ENCODE measurements around the gene POP4.
A peak's percentile ranks its signal among the peaks of the same experiment; 100 is the strongest.

POP4 gene

GRCh38 chr19:29576761-29577648, 29.1 kb upstream of the POP4 start:
- no peak for DNase-seq (ENCODE audit: low read depth)

- no peak for DNase-seq (ENCODE audit: low read depth)
Measured at GRCh38 chr19:29577649-29577963, 28.5 kb upstream of the POP4 start.

DNA sequence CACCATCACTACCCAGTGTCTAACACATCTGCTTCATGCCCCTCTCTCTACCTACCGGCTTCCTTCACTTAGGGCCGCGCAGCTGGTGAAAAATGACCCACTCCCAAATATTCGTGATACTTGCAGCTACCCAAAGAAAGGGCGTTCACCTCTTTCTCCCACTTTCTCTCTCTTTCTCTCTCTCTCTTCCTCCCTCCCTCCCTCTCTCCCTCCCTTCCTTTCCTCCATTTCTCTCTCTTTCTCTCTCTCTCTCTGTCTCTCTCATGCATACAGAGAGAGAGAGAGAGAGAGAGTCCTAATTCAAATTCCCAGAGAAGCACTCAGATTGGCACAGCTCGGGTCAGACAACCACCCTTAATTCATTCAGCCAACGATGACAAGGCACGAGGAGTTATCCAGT, 27.7 kb upstream of the POP4 start:
- DNase-seq (ENCODE audit: low read depth): no peak

GRCh38 chr19:29579308-29579910, 26.7 kb upstream of the POP4 start:
- no peak for DNase-seq (ENCODE audit: low read depth)

- DNase-seq (ENCODE audit: low read depth): no peak
Measured at GRCh38 chr19:29581398-29581797, 24.7 kb upstream of the POP4 start.

DNA sequence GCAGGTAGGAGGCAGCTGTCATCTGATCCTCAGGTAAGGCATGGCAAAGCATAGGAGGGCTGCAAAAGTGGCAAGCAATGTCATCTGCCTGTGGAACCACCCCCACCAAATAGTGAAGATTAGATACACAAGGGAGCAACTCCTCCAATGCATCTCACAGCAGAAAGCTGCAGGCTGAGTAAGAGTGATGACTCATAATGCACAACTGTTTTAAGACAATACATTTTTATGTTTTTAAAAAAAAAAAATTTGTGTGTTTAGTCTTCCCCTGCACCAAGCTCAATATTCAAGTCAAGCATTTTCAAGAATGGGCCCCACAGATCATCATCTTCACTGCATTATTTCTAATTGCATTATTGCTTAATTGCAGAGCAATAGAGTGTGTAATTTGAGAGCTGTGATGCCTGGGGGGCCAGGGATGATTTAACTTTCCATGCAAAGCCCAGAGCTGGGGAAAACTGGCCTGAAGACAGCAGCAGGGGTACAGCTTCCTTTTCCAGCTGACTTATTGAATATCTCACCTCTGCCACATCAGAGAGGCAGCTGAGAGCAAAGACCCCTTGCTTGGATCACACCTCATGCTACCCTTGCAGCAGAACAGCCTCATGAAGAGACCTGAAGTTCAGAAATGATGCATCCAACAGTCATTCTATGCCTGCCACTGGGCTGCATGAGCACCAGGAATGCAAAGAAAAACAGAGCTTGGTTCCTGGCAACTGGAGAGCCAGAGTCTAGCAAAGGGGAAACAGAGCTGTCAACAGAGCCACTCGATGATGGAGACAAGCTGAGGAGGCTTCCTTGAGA, 22.7 kb upstream of the POP4 start:
- DNase-seq (ENCODE audit: low read depth): no peak

DNA sequence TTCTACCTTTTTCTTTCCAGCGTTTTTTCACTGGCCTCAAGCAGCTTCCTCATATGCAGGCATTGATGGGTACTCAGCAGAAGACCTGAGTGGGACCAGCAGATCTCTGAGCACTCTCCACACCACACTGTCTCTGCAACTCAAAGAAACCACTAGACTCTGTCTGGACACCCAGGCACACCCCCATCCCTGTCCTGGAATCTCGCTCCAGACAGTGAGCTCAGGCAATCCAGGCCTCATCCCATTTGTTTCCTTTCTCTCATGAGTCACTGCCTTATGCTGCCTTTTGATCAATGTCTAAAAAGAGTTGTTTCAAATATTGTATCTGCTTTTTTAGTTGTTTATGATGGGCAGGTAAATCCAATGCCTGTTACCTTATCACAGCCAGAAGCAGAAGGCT, 19.7 kb upstream of the POP4 start:
- DNase-seq (ENCODE audit: low read depth): no peak

DNA sequence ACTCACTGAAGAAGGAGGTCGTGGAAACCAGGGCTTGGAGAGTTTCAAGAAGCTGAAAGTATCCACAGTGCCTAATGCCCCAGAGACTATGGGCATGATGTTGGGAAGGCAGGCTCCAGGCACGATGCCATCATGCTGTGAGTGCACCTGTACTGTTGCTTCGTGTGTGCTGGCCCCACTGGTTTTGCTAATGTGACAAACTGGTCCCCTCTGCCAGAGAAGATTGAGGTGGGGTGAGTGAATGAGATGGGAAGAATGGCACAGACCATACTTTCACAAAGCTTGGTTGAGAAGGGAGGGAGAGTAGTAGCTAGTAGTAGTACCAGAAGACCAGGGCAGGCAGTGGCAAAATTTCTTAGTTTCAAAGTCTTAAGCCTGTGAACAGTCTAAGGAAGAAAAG, 19.0 kb upstream of the POP4 start:
- DNase-seq (ENCODE audit: low read depth): no peak

DNA sequence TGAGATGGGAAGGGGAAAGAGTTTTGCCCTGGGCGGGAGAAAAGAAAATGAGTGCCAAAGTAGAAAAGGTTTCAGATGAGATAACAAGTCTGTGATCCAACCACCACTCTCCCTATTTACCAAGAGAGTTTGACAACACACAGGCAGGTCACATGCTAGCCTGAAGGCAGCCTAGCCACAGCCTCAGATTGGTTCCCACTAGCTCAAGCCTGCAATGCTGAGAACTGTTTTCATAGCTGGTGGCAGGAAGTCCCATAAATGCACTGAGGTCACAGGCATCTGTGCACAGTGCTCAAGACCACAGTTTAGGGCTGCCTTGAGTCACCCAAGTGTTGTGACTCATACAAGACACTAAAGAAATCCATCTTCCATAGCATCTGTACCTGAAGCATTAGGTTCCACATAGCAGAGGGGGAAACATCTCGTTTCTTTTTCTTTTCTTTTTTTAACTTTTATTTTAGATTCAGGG, 18.5 kb upstream of the POP4 start:
- peak; percentile 49 for DNase-seq (ENCODE audit: low read depth)

GRCh38 chr19:29588095-29588494, 18.0 kb upstream of the POP4 start:
- no peak for DNase-seq (ENCODE audit: low read depth)

DNA sequence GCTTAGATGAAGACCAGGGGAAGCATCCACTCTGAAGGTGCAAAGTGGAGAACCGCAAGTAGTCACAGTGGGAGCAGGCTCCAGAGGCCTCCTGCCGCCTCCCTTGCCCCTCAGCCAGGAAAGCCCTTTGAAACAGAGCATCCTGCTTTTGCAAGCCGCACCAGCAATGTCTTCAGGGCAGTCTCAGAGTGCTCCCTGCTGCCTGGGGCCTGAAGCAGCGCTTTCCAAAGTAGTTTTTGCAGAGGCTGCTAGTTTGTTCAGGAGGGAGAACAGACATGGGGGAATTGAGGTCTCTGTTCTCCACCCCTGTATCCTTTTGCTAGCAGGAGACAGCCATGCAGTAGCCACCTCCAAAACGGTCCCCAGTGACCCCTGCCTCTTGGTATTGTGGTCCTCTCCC, 15.8 kb upstream of the POP4 start:
- no peak for DNase-seq (ENCODE audit: low read depth)

GRCh38 chr19:29591670-29592069, 14.4 kb upstream of the POP4 start:
- DNase-seq (ENCODE audit: low read depth): no peak

GRCh38 chr19:29593869-29594268, 12.2 kb upstream of the POP4 start:
- DNase-seq (ENCODE audit: low read depth): no peak

- no peak for DNase-seq (ENCODE audit: low read depth)
Measured at GRCh38 chr19:29596080-29596727, 9.9 kb upstream of the POP4 start.

DNA sequence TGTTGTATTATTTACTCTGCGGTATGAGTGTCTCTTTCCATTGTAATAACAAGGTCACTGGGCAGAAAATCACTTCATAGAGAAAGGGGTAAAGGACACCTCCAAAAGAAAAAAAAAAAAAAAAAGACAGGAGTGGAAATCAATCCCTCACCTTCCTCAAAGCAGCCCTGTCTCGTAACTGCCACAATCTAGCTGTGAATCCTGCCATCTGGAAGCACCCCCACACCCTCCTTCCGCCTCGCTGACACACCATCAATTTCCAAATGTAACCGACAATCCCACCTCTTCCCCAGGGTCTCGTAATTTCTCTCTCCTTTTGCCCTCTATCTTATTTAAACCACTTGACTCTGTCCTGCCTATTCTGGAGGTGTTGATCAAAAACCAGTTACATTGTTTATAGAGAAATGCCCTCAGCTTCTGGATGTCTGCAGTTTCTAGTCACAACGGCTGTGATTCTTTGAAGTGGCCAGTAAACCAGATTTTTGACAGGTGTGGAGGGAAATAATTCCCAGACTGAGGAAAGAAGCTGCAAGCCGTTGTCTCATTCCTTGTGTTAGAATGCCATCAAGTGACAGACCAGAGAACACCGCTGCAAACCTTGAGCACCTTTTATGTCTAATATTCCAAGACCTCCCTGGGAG, 9.1 kb upstream of the POP4 start:
- no peak for DNase-seq (ENCODE audit: low read depth)

- no peak for DNase-seq (ENCODE audit: low read depth)
Measured at GRCh38 chr19:29598036-29598435, 8.0 kb upstream of the POP4 start.

DNA sequence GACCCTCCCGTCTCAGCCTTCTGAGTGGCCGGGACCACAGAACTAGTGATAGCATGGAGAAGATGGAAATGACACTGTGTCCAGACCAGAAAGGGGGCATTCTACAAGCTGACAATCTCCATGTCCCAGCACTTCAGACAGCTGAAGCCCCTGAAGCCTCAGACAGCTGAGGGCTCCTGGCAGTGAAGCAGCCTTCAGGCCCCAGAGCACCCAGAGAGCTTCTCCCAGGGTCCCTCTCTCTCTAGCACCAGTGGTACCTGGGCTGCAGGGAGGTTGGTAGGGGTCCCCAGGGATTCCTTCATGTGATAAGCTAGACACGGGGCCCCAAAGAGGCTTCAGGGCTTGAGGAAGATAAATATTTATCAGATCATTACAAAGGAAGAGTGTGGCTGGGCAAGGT, 7.6 kb upstream of the POP4 start:
- DNase-seq (ENCODE audit: low read depth): no peak

DNA sequence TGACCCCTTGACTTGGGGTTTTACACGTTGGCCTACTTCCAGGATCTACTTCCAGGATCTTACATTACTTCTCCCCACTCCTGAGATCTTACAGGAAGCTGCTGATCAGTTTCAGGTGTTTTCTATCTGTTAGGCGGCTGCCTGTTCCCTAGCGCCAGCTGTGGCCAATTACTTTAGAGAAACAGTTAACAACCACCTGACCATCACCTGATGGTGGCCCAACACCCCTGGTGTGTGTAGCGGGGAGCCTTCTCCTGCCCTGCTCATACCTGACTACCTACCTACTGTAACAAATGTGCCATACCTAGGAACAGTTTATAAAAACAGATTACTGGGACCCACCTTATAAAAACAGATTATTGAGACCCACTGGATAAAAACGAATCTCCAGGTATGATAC, 2.8 kb upstream of the POP4 start:
- no peak for DNase-seq (ENCODE audit: low read depth)

- no peak for DNase-seq (ENCODE audit: low read depth)
Measured at GRCh38 chr19:29606420-29606747, 301 bp downstream of the POP4 start.

DNA sequence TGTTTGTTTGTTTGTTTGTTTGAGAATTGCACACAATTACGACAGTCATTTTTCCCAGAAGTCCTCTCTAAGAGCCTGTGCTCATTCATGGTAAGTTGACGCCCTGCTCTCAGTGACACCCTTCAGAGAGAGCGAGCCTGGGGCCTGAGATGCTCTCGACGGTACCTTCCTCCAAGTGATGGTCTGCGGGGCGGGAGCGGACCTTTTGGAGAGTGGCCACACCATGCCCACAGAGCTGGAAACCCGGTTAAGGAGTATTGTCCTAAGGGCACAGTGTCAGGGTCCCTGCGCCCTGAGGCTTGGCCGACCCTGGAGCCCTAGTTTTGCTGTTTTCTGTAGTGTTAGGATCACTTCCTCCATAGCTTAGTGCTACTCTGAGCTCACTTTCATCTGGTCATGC, 3.6 kb downstream of the POP4 start:
- DNase-seq (ENCODE audit: low read depth): no peak

DNA sequence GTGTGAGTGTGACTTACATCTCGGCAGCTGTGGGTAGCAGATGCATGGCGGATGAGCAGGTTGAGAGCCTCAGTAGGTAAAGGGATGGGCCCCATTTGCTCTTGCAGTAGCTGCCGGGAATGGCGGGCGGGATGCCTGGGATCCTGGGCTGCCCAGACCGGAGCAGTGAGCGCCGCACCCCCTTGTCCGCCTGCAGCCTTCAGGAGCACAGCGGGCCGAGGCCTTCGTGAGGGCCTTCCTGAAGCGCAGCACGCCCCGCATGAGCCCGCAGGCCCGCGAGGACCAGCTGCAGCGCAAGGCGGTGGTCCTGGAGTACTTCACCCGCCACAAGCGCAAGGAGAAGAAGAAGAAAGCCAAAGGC, 4.1 kb downstream of the POP4 start:
- no peak for DNase-seq (ENCODE audit: low read depth)

DNA sequence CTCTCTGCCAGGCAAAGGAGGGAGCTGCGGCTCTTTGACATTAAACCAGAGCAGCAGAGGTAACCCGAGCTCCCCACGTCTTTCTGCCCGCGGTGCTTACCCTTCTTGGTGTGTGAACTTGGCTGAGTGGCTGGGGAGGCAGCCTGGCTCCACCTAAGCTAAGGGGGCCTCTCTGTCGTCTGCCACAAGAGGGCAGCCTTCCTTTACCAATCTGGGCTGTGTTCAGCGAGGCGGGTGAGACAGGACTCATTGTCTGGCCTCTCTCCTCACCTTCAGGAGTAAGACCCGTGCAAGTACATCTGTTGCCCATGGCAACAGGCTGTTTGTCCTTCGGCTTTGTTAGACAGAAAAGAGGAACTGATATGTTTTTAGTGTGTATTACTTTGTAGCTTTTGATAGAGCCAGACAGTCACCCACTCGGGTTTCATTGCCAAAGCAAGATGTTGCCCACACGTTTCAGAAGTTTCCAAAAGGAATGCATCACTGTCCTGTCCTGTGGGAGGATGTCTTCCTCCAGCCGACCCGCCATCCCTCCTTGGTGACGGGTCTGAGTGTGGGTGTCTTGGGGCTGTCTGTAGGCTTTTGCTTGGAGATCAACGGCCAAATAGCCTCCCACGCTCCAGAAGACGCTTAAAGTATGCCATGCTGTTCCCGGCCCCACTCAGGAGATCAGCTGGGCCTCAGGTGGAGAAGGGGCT, 4.6 kb downstream of the POP4 start:
- peak; percentile 58 for DNase-seq (ENCODE audit: low read depth)

Measured in T-helper 22 cell (primary cell).